Smooth muscle cell (in vitro differentiated cells): ENCODE measurements around the gene LAIR1. TPM values are rescaled to one million over a fixed set of nuclear protein-coding genes. Genes with fewer than 3 reads are reported as not detected.

ENCODE experiments used
- DNase-seq: peaks from one replicate; lab custom pipeline; 2025; ENCODE audit not compliant: unreplicated experiment; lab: John Stamatoyannopoulos, UW
- H2AFZ ChIP-seq: fragments of 200-600 bp; sonication (generic); 2 replicates; pipeline ENCODE4 v1.6.0; 2016; ENCODE audit warnings: antibody characterized with exemption, low read depth, mild to moderate bottlenecking
- H3F3A ChIP-seq: fragments of 200-600 bp; sonication (generic); 2 replicates; pipeline ENCODE4 v1.6.0; 2017; ENCODE audit warnings: antibody characterized with exemption, low read depth
- H3K27ac ChIP-seq: fragments of 200-600 bp; sonication (generic); 2 replicates; pipeline ENCODE4 v1.5.1; 2016; ENCODE audit warnings: low read depth, mild to moderate bottlenecking
- H3K27me3 ChIP-seq: fragments of 200-600 bp; sonication (generic); 2 replicates; pipeline ENCODE4 v1.6.1; 2016; ENCODE audit warnings: low read depth, mild to moderate bottlenecking
- H3K36me3 ChIP-seq: fragments of 200-600 bp; sonication (generic); 2 replicates; pipeline ENCODE4 v1.5.1; 2016; ENCODE audit warnings: low read depth
- H3K4me1 ChIP-seq: fragments of 200-600 bp; sonication (generic); 2 replicates; pipeline ENCODE4 v1.5.1; 2016; ENCODE audit warnings: low read depth
- H3K4me2 ChIP-seq: fragments of 200-600 bp; sonication (generic); 2 replicates; pipeline ENCODE4 v1.6.0; 2016; ENCODE audit warnings: mild to moderate bottlenecking
- H3K4me3 ChIP-seq: fragments of 200-600 bp; sonication (generic); 2 replicates; pipeline ENCODE4 v1.5.1; 2016; ENCODE audit warnings: mild to moderate bottlenecking
- H3K79me2 ChIP-seq: fragments of 200-600 bp; sonication (generic); 2 replicates; pipeline ENCODE4 v1.6.0; 2016; ENCODE audit warnings: low read depth, mild to moderate bottlenecking
- H3K9ac ChIP-seq: fragments of 200-600 bp; sonication (generic); 2 replicates; pipeline ENCODE4 v1.6.0; 2016; ENCODE audit warnings: low read depth
- H3K9me3 ChIP-seq: fragments of 200-600 bp; sonication (generic); replicated peaks from 2 replicates; pipeline ENCODE4 v1.5.1; 2016; ENCODE audit warnings: low read depth
- H4K20me1 ChIP-seq: fragments of 200-600 bp; sonication (generic); 2 replicates; pipeline ENCODE4 v1.6.0; 2016; ENCODE audit warnings: low read depth
- CTCF ChIP-seq: fragments of 200-600 bp; sonication (generic); IDR thresholded peaks from 2 replicates; pipeline ENCODE4 v1.5.1; 2017; ENCODE audit warnings: borderline replicate concordance, mild to moderate bottlenecking, antibody characterized with exemption; ENCODE audit not compliant: insufficient read depth, poor library complexity, severe bottlenecking
- WGBS: methylation state at CpG from one replicate; pipeline ENCODE4 v1.1.7; 2016; ENCODE audit warnings: low lambda C conversion rate; 5-methylcytosine and 5-hydroxymethylcytosine counted together
- polyA plus RNA-seq: library from polyadenylated mRNA; unstranded; fragments of >200 nt; fragmentation: Nextera tagmentation; extraction: Ambion mirVana; gene quantifications from 2 replicates; pipeline ENCODE4 v1.2.1, GENCODE V29; 2016
- total RNA-seq: library from RNA; depleted of rRNA; stranded (reverse); fragments of >200 nt; gene quantifications from 2 replicates; pipeline ENCODE4 v1.2.3, GENCODE V29; 2014

LAIR1 gene
- total and polyA plus RNA-seq, 2 experiments from 2014 or later, result not detected

- 93% methylated on average over 5 of the region's 5 CpGs for WGBS
- Histone ChIP-seq H3K9ac (no peak overlapping the region), H3K27me3 (no peaks in the 10 kb centered on the region), H3F3A (no peaks in the 10 kb centered on the region), H3K4me1 (no peaks in the 10 kb centered on the region), H3K9me3 (no peaks in the 10 kb centered on the region), H3K4me3 (no peak overlapping the region), H4K20me1 (no peaks in the 10 kb centered on the region), H3K4me2 (no peak overlapping the region), H2AFZ (no peak overlapping the region), H3K79me2 (no peaks in the 10 kb centered on the region), H3K27ac (no peak overlapping the region), H3K36me3 (no peaks in the 10 kb centered on the region)
- no peak for DNase-seq
- TF ChIP-seq CTCF, result no peak
Measured at GRCh38 chr19:54311486-54311885, 53.2 kb downstream of the LAIR1 start.

- no peaks in the 10 kb centered on the region for H3K4me1 ChIP-seq
- WGBS, result 71% methylated on average over 5 of the region's 5 CpGs
- no peak overlapping the region for H3K27ac ChIP-seq
- H2AFZ ChIP-seq, result no peak overlapping the region
- no peaks in the 10 kb centered on the region for H3K27me3 ChIP-seq
- TF ChIP-seq CTCF, result no peak
- no peaks in the 10 kb centered on the region for H4K20me1 ChIP-seq
- no peak overlapping the region for H3K4me2 ChIP-seq
- no peak overlapping the region for H3K9ac ChIP-seq
- H3K9me3 ChIP-seq, result no peaks in the 10 kb centered on the region
- H3K36me3 ChIP-seq, result no peaks in the 10 kb centered on the region
- no peak overlapping the region for H3K4me3 ChIP-seq
- no peak for DNase-seq
- no peaks in the 10 kb centered on the region for H3K79me2 ChIP-seq
- no peaks in the 10 kb centered on the region for H3F3A ChIP-seq
Measured at GRCh38 chr19:54310543-54310942, 54.2 kb downstream of the LAIR1 start.

- Histone ChIP-seq H3K27ac (no peak overlapping the region), H4K20me1 (no peaks in the 10 kb centered on the region), H3K9me3 (no peaks in the 10 kb centered on the region), H3K79me2 (no peaks in the 10 kb centered on the region), H2AFZ (no peak overlapping the region), H3K27me3 (no peaks in the 10 kb centered on the region), H3K4me1 (no peaks in the 10 kb centered on the region), H3K36me3 (no peaks in the 10 kb centered on the region), H3K4me2 (no peak overlapping the region), H3K4me3 (no peak overlapping the region), H3F3A (no peaks in the 10 kb centered on the region), H3K9ac (no peak overlapping the region)
- DNase-seq, result no peak
- TF ChIP-seq CTCF, result no peak
- WGBS, result 74% methylated on average over 12 of the region's 12 CpGs
Measured at GRCh38 chr19:54309811-54310210, 54.9 kb downstream of the LAIR1 start.

GRCh38 chr19:54307389-54308020 lies 57.2 kb downstream of the LAIR1 start:
- no peak for DNase-seq
- no peaks in the 10 kb centered on the region for H3K4me1 ChIP-seq
- 81% methylated on average over 5 of the region's 5 CpGs for WGBS
- no peaks in the 10 kb centered on the region for H3K36me3 ChIP-seq
- H3K4me2 ChIP-seq, result no peak overlapping the region
- no peak overlapping the region for H3K9ac ChIP-seq
- H2AFZ ChIP-seq, result no peak overlapping the region
- no peaks in the 10 kb centered on the region for H3K27me3 ChIP-seq
- no peaks in the 10 kb centered on the region for H3K79me2 ChIP-seq
- no peaks in the 10 kb centered on the region for H4K20me1 ChIP-seq
- H3K27ac ChIP-seq, result no peak overlapping the region
- H3K9me3 ChIP-seq, result no peaks in the 10 kb centered on the region
- no peak for TF ChIP-seq CTCF
- no peaks in the 10 kb centered on the region for H3F3A ChIP-seq
- H3K4me3 ChIP-seq, result no peak overlapping the region
